Keratinocyte (primary cell): Measurements from ENCODE around the gene NAA50. TPM values are rescaled to one million over a fixed set of nuclear protein-coding genes. Genes with fewer than 3 reads are reported as not detected.

Source experiments
- DNase-seq: peaks from one replicate; pipeline ENCODE4 v3.0.0-alpha.2; 2011; ENCODE audit warnings: low read depth, missing footprints, low spot score
- FAIRE-seq: peaks from 2 replicates; lab custom pipeline; 2011; peaks lifted over from hg19 to GRCh38; lab: Jason Lieb, UNC
- H2AFZ ChIP-seq: 2 replicates; pipeline ENCODE4 v1.6.0; 2012; ENCODE audit warnings: low read length, control low read depth, inconsistent platforms; ENCODE audit not compliant: control insufficient read depth
- H3K27ac ChIP-seq: 2 replicates; pipeline ENCODE4 v1.5.1; 2011; ENCODE audit warnings: low read length; ENCODE audit not compliant: control insufficient read depth, insufficient read depth
- H3K27me3 ChIP-seq: 3 replicates; pipeline ENCODE4 v1.6.0; 2011; ENCODE audit warnings: low read length; ENCODE audit not compliant: control insufficient read depth, insufficient read depth; ENCODE audit errors: extremely low read depth
- H3K36me3 ChIP-seq, 2 experiments: 2 replicates in 1 of 2; 3 replicates in 1 of 2; pipeline ENCODE4 v1.5.1; 2011; ENCODE audit warnings: low read length in 2 of 2, mild to moderate bottlenecking in 1 of 2; ENCODE audit not compliant: control insufficient read depth in 2 of 2, insufficient read depth in 2 of 2; ENCODE audit errors: extremely low read depth in 1 of 2
- H3K4me1 ChIP-seq: 3 replicates; pipeline ENCODE4 v1.5.1; 2011; ENCODE audit warnings: low read length; ENCODE audit not compliant: control insufficient read depth, insufficient read depth; ENCODE audit errors: extremely low read depth
- H3K4me2 ChIP-seq: 3 replicates; pipeline ENCODE4 v1.6.0; 2011; ENCODE audit warnings: low read depth, low read length; ENCODE audit not compliant: control insufficient read depth, insufficient read depth; ENCODE audit errors: extremely low read depth
- H3K4me3 ChIP-seq, 3 experiments: fragments of 200-600 bp in 1 of 3; sonication (generic) in 1 of 3; 2 replicates in 2 of 3; 3 replicates in 1 of 3; pipeline ENCODE4 v1.5.1; 2011 to 2016; ENCODE audit warnings: low read length in 3 of 3, mild to moderate bottlenecking in 3 of 3, control low read depth in 2 of 3, inconsistent platforms in 1 of 3, low read depth in 1 of 3, mixed read lengths in 1 of 3, mixed run types in 1 of 3, moderate library complexity in 1 of 3; ENCODE audit not compliant: control insufficient read depth in 2 of 3, insufficient read depth in 2 of 3; ENCODE audit errors: extremely low read depth in 1 of 3
- H3K79me2 ChIP-seq: 2 replicates; pipeline ENCODE4 v1.6.0; 2012; ENCODE audit warnings: low read length; ENCODE audit not compliant: control insufficient read depth, insufficient read depth
- H3K9ac ChIP-seq: 3 replicates; pipeline ENCODE4 v1.6.0; 2011; ENCODE audit warnings: low read length; ENCODE audit not compliant: control insufficient read depth, insufficient read depth; ENCODE audit errors: extremely low read depth
- H3K9me1 ChIP-seq: 3 replicates; pipeline ENCODE4 v1.6.0; 2011; ENCODE audit warnings: low read length; ENCODE audit not compliant: control insufficient read depth, insufficient read depth; ENCODE audit errors: extremely low read depth
- H3K9me3 ChIP-seq: 2 replicates; pipeline ENCODE4 v1.5.1; 2012; ENCODE audit warnings: low read depth, low read length; ENCODE audit not compliant: control insufficient read depth
- H4K20me1 ChIP-seq: 3 replicates; pipeline ENCODE4 v1.6.0; 2011; ENCODE audit warnings: low read length; ENCODE audit not compliant: control insufficient read depth, insufficient read depth; ENCODE audit errors: extremely low read depth
- EZH2 ChIP-seq: IDR thresholded peaks from one replicate; pipeline ENCODE4 v1.6.1; 2012; ENCODE audit warnings: inconsistent platforms, mild to moderate bottlenecking, low read length, moderate library complexity
- dilution Hi-C: fragments of 300-500 bp; cut with MboI; formaldehyde crosslinking; loops from one replicate; pipeline ENCODE4 v1.7.0; 2020; ENCODE audit warnings: low sequenced_read_pairs; ENCODE audit not compliant: extremely low pct_ligation_motif_present
- polyA plus RNA-seq, 5 experiments: library from polyadenylated mRNA; depleted of rRNA in 3 of 5; stranded (reverse) in 3 of 5; stranded (forward) in 1 of 5; unstranded in 1 of 5; fragments of >200 nt; gene quantifications; 1 replicate in 1 of 5; 2 replicates in 3 of 5; 3 replicates in 1 of 5; pipeline versions ENCODE4 v1.2.1 to v1.2.3, GENCODE V29; 2011 to 2012; ENCODE audit warnings: missing spikeins in 2 of 5, low read depth in 1 of 5, low replicate concordance in 1 of 5
- TF ChIP-seq, protein P1 (sequence below), 3 experiments: IDR thresholded peaks in 1 of 3; conservative IDR thresholded peaks in 1 of 3; optimal IDR thresholded peaks in 1 of 3; 2 replicates in 2 of 3; 3 replicates in 1 of 3; pipeline versions ENCODE3 to v1.5.1; 2011; ENCODE audit warnings: low read length in 3 of 3, mild to moderate bottlenecking in 3 of 3, moderate library complexity in 2 of 3, control low read depth in 1 of 3, inconsistent platforms in 1 of 3; ENCODE audit not compliant: insufficient read depth in 2 of 3; ENCODE audit errors: extremely low read depth in 1 of 3

NAA50 gene
- polyA plus RNA-seq, 1 donor (not counting 4 experiments of a cell fraction or from before 2014, with no cell fraction given): 128 TPM

DNA sequence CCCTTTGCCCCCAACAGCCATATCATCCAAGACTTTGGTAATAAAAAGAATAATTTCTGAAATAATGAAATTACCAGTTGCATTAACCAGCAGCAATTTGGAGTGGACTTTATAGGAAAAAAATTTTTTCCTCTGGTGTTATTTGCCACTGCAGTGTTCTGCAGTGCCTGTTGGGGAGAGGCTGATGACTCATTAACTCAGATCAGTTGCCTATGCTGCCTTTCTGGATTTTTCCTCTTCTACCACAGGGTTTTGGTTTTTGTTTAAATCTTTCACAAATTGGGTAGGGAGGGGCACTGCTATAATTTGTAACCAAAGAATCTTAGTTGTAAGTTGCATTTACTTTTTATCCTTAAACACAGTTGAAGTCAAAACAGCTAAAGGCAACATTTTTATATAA lies 23.5 kb upstream of the NAA50 start:
- peak; percentile 62 for FAIRE-seq
- no peak overlapping the region for H2AFZ ChIP-seq
- H3K4me1 ChIP-seq: peaks cover 5% of the 10 kb centered on the region
- H3K27ac ChIP-seq: no peak overlapping the region
- H3K36me3 ChIP-seq: no peaks in the 10 kb centered on the region
- TF ChIP-seq, protein P1, sequence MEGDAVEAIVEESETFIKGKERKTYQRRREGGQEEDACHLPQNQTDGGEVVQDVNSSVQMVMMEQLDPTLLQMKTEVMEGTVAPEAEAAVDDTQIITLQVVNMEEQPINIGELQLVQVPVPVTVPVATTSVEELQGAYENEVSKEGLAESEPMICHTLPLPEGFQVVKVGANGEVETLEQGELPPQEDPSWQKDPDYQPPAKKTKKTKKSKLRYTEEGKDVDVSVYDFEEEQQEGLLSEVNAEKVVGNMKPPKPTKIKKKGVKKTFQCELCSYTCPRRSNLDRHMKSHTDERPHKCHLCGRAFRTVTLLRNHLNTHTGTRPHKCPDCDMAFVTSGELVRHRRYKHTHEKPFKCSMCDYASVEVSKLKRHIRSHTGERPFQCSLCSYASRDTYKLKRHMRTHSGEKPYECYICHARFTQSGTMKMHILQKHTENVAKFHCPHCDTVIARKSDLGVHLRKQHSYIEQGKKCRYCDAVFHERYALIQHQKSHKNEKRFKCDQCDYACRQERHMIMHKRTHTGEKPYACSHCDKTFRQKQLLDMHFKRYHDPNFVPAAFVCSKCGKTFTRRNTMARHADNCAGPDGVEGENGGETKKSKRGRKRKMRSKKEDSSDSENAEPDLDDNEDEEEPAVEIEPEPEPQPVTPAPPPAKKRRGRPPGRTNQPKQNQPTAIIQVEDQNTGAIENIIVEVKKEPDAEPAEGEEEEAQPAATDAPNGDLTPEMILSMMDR (optimal IDR thresholded peaks at IDR 0.05 in 1 of 3, IDR thresholded peaks at IDR 0.05 in 1 of 3, conservative IDR thresholded peaks at IDR 0.05 in 1 of 3; ENCODE audit: extremely low read depth in 1 of 3, insufficient read depth in 2 of 3, low read length in 3 of 3): no peak
- no peak for TF ChIP-seq EZH2
- no peak overlapping the region for H3K9ac ChIP-seq
- H3K4me3 ChIP-seq: no peak overlapping the region
- dilution Hi-C loops: no loop called here
- no peaks in the 10 kb centered on the region for H3K9me1 ChIP-seq
- DNase-seq: no peak
- H4K20me1 ChIP-seq: no peaks in the 10 kb centered on the region
- no peak overlapping the region for H3K4me2 ChIP-seq
- peaks cover 2% of the 10 kb centered on the region for H3K79me2 ChIP-seq
- H3K9me3 ChIP-seq: no peaks in the 10 kb centered on the region
- no peaks in the 10 kb centered on the region for H3K27me3 ChIP-seq

DNA sequence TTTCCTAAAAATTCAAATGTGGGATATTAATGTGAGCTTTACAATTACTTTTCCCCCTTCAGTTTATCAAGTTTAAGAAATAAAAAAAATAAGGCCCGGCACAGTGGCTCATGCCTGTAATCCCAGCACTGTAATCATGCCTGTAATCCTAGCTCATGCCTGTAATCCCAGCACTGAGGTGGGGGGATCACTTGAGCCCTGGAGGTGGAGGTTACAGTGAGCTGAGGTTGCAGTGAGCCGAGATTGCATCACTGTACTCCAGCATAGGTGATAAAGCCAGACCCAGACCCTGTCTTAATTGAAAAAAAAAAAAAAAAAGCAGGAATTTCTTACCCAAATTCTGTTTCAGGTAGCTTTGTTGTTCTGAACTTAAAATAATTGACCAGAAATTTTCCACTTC lies 18.6 kb upstream of the NAA50 start:
- dilution Hi-C loops: no loop called here
- no peak overlapping the region for H3K4me2 ChIP-seq

More for the DNA sequence above, 18.6 kb upstream of the NAA50 start:
- Histone ChIP-seq H3K9me1 (no peaks in the 10 kb centered on the region), H3K27ac (no peak overlapping the region), H2AFZ (no peak overlapping the region), H4K20me1 (no peaks in the 10 kb centered on the region), H3K4me1 (peaks cover 4% of the 10 kb centered on the region), H3K9ac (no peak overlapping the region), H3K9me3 (no peaks in the 10 kb centered on the region), H3K79me2 (no peaks in the 10 kb centered on the region), H3K4me3 (no peak overlapping the region), H3K27me3 (no peaks in the 10 kb centered on the region), H3K36me3 (no peaks in the 10 kb centered on the region)
- DNase-seq: no peak
- TF ChIP-seq, protein P1 (optimal IDR thresholded peaks at IDR 0.05 in 1 of 3, IDR thresholded peaks at IDR 0.05 in 1 of 3, conservative IDR thresholded peaks at IDR 0.05 in 1 of 3; ENCODE audit: extremely low read depth in 1 of 3, insufficient read depth in 2 of 3, low read length in 3 of 3): no peak
- no peak for TF ChIP-seq EZH2
- FAIRE-seq: no peak
